Measurements from ENCODE around the gene RNF39. TPM values are rescaled to one million over a fixed set of nuclear protein-coding genes. Genes with fewer than 3 reads are reported as not detected.

Gene RNF39
- total RNA-seq, 1 experiment from 2014 or later: 3.6 TPM

GRCh38 chr6:30075790-30076732, 492 bp upstream of the RNF39 start:
- peak; percentile 89 for DNase-seq (ENCODE audit: unreplicated experiment)
- H3K36me3 Mint-ChIP-seq (ENCODE audit: insufficient read depth, unreplicated experiment): peaks cover 10% of the 10 kb centered on the region
- H3K27ac Mint-ChIP-seq (ENCODE audit: low read depth, unreplicated experiment): peak overlapping the region; percentile 85
- no peaks in the 10 kb centered on the region for H3K9me3 Mint-ChIP-seq (ENCODE audit: unreplicated experiment)
- ChIA-PET POLR2A (interaction anchor here (0.6 to 6.9 kb wide), 13 partner anchors 9 to 279 kb away, joined by 3 to 101 read pairs (median 7); partner anchors contain the start of genes POLR1H and PPP1R11), CTCF (interaction anchor here (0.7 to 1.7 kb wide), 4 partner anchors 15 to 279 kb away, joined by 3 to 6 read pairs (median 4); no protein-coding TSS in a partner anchor)
- peak overlapping the region; percentile 84 for H3K4me3 Mint-ChIP-seq (ENCODE audit: unreplicated experiment)
- peaks cover 33% of the 10 kb centered on the region for H3K4me1 Mint-ChIP-seq (ENCODE audit: insufficient read depth, unreplicated experiment)
- no peaks in the 10 kb centered on the region for H3K27me3 Mint-ChIP-seq (ENCODE audit: insufficient read depth, unreplicated experiment)
- intact Hi-C loops (cut with micrococcal nuclease): no loop called here
- TF ChIP-seq CTCF (IDR thresholded peaks at IDR 0.05; ENCODE audit: unreplicated experiment): peak; percentile 57
- TSS peak; percentile 44 for BruUV-seq (replicated peaks)

GRCh38 chr6:30074331-30075093, 1.1 kb downstream of the RNF39 start:
- intact Hi-C loops (cut with micrococcal nuclease): no loop called here
- Mint-ChIP-seq H3K4me3 (ENCODE audit: unreplicated experiment) (peak overlapping the region; percentile 84), H3K27me3 (ENCODE audit: insufficient read depth, unreplicated experiment) (no peaks in the 10 kb centered on the region), H3K9me3 (ENCODE audit: unreplicated experiment) (no peaks in the 10 kb centered on the region), H3K36me3 (ENCODE audit: insufficient read depth, unreplicated experiment) (peaks cover 21% of the 10 kb centered on the region), H3K27ac (ENCODE audit: low read depth, unreplicated experiment) (peak overlapping the region; percentile 85), H3K4me1 (ENCODE audit: insufficient read depth, unreplicated experiment) (peaks cover 39% of the 10 kb centered on the region)
- BruUV-seq (replicated peaks): no TSS peak
- ChIA-PET POLR2A (interaction anchor here (0.6 to 6.9 kb wide), 17 partner anchors 8 to 277 kb away, joined by 3 to 101 read pairs (median 5); partner anchors contain the start of genes POLR1H and PPP1R11), CTCF (interaction anchor here (0.7 to 1.9 kb wide), 7 partner anchors 9 to 262 kb away, joined by 3 to 12 read pairs (median 6); partner anchors contain the start of gene POLR1H)
- no peak for TF ChIP-seq CTCF (IDR thresholded peaks at IDR 0.05; ENCODE audit: unreplicated experiment)
- peak; percentile 65 for DNase-seq (ENCODE audit: unreplicated experiment)

GRCh38 chr6:30073489-30074235, 1.9 kb downstream of the RNF39 start:
- CTCF ChIA-PET: interaction anchor here (0.8 to 1.9 kb wide), 5 partner anchors 8 to 261 kb away, joined by 3 to 12 read pairs (median 6); partner anchors contain the start of gene POLR1H
- peaks cover 40% of the 10 kb centered on the region for H3K4me1 Mint-ChIP-seq (ENCODE audit: insufficient read depth, unreplicated experiment)
- H3K4me3 Mint-ChIP-seq (ENCODE audit: unreplicated experiment): peak overlapping the region; percentile 84
- H3K9me3 Mint-ChIP-seq (ENCODE audit: unreplicated experiment): no peaks in the 10 kb centered on the region
- no peak for DNase-seq (ENCODE audit: unreplicated experiment)
- no TSS peak for BruUV-seq (replicated peaks)
- no peaks in the 10 kb centered on the region for H3K27me3 Mint-ChIP-seq (ENCODE audit: insufficient read depth, unreplicated experiment)
- H3K36me3 Mint-ChIP-seq (ENCODE audit: insufficient read depth, unreplicated experiment): peaks cover 29% of the 10 kb centered on the region
- no peak overlapping the region for H3K27ac Mint-ChIP-seq (ENCODE audit: low read depth, unreplicated experiment)
- POLR2A ChIA-PET: interaction anchor here (0.6 to 6.9 kb wide), 12 partner anchors 7 to 276 kb away, joined by 3 to 101 read pairs (median 8); partner anchors contain the start of genes POLR1H and PPP1R11
- no peak for TF ChIP-seq CTCF (IDR thresholded peaks at IDR 0.05; ENCODE audit: unreplicated experiment)
- intact Hi-C loops (cut with micrococcal nuclease): no loop called here

Data from MCF 10A (cell line).